ENCODE data around the gene BNC1. TPM values are rescaled to one million over a fixed set of nuclear protein-coding genes. Genes with fewer than 3 reads are reported as not detected.

The BNC1 gene
- total RNA-seq, 1 donor from 2014 or later = 3.1 TPM

DNA sequence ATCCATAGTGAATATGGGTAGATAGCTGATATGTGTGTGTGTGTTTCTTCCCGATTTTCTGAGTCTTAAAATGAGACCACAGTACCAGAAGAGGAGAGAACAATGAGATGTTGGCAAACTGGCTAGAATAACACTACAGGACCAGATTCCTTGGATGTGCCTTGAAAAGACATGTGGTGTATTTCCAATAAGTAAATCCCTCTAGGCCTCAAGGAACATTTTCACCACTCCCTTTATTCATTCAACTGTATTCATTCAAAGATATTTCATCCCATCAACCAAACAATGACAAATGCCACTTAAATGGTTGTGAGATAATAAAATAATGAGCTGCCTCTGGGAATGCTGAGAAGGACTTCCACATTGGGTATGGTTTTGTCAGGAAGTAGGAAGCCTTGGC, 8.7 kb upstream of the BNC1 start:
- no peak for DNase-seq
- Histone ChIP-seq H3K36me3 (no peaks in the 10 kb centered on the region), H3K27ac (no peak overlapping the region), H3K27me3 (peaks cover 36% of the 10 kb centered on the region), H3K4me1 (no peaks in the 10 kb centered on the region), H3K9me3 (no peaks in the 10 kb centered on the region), H3K4me3 (no peak overlapping the region)
- ATAC-seq = no peak
- intact Hi-C loops (cut with DNase I) = no loop called here
- TF ChIP-seq, protein P1, sequence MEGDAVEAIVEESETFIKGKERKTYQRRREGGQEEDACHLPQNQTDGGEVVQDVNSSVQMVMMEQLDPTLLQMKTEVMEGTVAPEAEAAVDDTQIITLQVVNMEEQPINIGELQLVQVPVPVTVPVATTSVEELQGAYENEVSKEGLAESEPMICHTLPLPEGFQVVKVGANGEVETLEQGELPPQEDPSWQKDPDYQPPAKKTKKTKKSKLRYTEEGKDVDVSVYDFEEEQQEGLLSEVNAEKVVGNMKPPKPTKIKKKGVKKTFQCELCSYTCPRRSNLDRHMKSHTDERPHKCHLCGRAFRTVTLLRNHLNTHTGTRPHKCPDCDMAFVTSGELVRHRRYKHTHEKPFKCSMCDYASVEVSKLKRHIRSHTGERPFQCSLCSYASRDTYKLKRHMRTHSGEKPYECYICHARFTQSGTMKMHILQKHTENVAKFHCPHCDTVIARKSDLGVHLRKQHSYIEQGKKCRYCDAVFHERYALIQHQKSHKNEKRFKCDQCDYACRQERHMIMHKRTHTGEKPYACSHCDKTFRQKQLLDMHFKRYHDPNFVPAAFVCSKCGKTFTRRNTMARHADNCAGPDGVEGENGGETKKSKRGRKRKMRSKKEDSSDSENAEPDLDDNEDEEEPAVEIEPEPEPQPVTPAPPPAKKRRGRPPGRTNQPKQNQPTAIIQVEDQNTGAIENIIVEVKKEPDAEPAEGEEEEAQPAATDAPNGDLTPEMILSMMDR (IDR thresholded peaks at IDR 0.05) = no peak

DNA sequence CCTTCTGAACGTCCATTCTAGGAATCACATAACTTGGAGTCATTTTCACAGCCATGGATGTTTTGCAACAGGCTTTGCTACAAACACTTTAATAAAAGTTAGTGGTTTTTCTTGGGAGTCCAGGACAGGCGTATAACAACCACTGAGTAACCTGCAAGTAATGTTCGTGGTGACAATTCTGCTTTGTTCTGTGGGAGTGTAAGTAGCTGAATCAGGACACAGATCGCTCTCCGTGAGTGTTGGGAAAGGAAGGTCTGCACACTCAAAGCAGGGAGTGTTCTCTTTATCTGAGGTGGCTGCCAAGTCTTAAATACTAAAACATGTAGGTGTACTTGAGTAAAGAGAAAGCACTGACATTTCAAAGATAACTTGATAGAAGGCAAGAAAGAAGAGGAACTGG, 7.9 kb upstream of the BNC1 start:
- ATAC-seq (no peak), DNase-seq (no peak)
- H3K27me3 ChIP-seq = peaks cover 28% of the 10 kb centered on the region

DNA sequence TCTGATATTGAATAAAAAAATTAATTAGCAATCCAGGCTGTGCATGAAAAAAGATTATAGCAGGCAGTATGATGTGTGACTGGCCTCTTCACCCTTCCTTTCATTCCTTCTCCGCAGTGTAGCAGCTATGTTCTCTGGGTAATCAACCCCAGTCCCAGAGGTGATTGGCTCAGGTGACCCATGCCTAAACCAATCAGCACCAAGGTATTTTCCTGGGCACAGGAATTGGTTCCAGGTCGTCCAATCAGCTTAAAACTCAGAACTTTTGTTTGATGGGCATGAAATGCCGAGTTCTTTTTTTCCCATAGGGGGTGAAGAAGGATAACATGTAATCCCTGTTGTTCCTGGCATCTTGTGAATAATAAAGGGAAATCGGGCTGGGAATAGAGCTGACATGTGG, 5.8 kb upstream of the BNC1 start:
- H3K9me3 ChIP-seq = no peaks in the 10 kb centered on the region
- no peaks in the 10 kb centered on the region for H3K4me1 ChIP-seq
- DNase-seq (no peak), ATAC-seq (no peak)
- TF ChIP-seq, protein P1 (IDR thresholded peaks at IDR 0.05) = no peak
- intact Hi-C loops (cut with DNase I) = no loop called here
- peaks cover 27% of the 10 kb centered on the region for H3K27me3 ChIP-seq
- no peak overlapping the region for H3K27ac ChIP-seq
- no peak overlapping the region for H3K4me3 ChIP-seq
- H3K36me3 ChIP-seq = no peaks in the 10 kb centered on the region

More for the DNA sequence above, 7.9 kb upstream of the BNC1 start:
- Histone ChIP-seq H3K36me3 (no peaks in the 10 kb centered on the region), H3K9me3 (no peaks in the 10 kb centered on the region), H3K4me3 (no peak overlapping the region), H3K27ac (no peak overlapping the region), H3K4me1 (no peaks in the 10 kb centered on the region)
- TF ChIP-seq, protein P1 (IDR thresholded peaks at IDR 0.05) = no peak
- intact Hi-C loops (cut with DNase I) = no loop called here

- ATAC-seq = no peak
- DNase-seq = no peak
- Histone ChIP-seq H3K27ac (no peak overlapping the region), H3K9me3 (no peaks in the 10 kb centered on the region), H3K4me1 (no peaks in the 10 kb centered on the region), H3K27me3 (peaks cover 32% of the 10 kb centered on the region), H3K4me3 (no peak overlapping the region), H3K36me3 (no peaks in the 10 kb centered on the region)
- TF ChIP-seq, protein P1 (IDR thresholded peaks at IDR 0.05) = no peak
- intact Hi-C loops (cut with DNase I) = no loop called here
Observed at GRCh38 chr15:83289160-83289559, 4.7 kb upstream of the BNC1 start.

GRCh38 chr15:83288381-83288801, 3.9 kb upstream of the BNC1 start:
- intact Hi-C loops (cut with DNase I) = no loop called here
- Histone ChIP-seq H3K4me3 (no peak overlapping the region), H3K27ac (no peak overlapping the region), H3K9me3 (no peaks in the 10 kb centered on the region), H3K27me3 (peaks cover 36% of the 10 kb centered on the region), H3K4me1 (peaks cover 4% of the 10 kb centered on the region), H3K36me3 (no peaks in the 10 kb centered on the region)
- TF ChIP-seq, protein P1 (IDR thresholded peaks at IDR 0.05) = no peak
- DNase-seq (no peak), ATAC-seq (no peak)

DNA sequence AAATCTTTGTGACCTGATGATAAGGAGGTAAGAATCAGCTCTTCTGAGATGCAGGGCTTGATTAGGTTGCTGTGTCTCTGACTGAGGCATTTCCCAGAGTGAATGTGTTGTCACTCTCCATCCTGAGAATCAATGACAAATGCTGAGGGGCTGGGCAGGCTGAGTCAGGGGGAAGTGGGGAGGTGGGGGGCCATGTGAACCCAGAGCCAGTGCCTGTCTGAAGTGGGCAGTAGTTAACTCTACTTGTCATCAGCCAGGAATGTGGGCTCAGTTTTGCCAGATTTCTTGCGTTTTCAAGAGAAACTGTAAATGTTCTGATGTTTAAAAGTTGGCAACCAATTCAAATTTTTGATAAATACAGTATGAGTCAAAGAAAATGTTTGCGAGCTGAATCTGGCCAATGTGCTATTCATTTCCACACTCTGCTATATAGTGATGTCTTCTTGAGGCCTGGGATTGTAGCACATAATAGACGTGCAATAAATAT, 3.1 kb upstream of the BNC1 start:
- ATAC-seq = no peak
- intact Hi-C loops (cut with DNase I) = no loop called here
- no peaks in the 10 kb centered on the region for H3K9me3 ChIP-seq
- TF ChIP-seq, protein P1 (IDR thresholded peaks at IDR 0.05) = no peak
- H3K27me3 ChIP-seq = peaks cover 44% of the 10 kb centered on the region
- no peak overlapping the region for H3K4me3 ChIP-seq
- no peaks in the 10 kb centered on the region for H3K36me3 ChIP-seq
- no peak for DNase-seq
- H3K4me1 ChIP-seq = peaks cover 6% of the 10 kb centered on the region
- H3K27ac ChIP-seq = no peak overlapping the region
